Pancreas (tissue), 10 donors: ENCODE results near the gene VDAC2. TPM values are rescaled to one million over a fixed set of nuclear protein-coding genes. Genes with fewer than 3 reads are reported as not detected.

Experiments used
- ATAC-seq, 4 donors: fragments of 200-7000 bp; cut with Tn5 transposase; one replicate each; pipeline versions ENCODE4 v1.8.0 to v1.9.1; 2020; ENCODE audit warnings: mild to moderate bottlenecking in 4 of 4, moderate library complexity in 4 of 4
- DNase-seq, 6 donors: peaks; one replicate each; pipeline ENCODE4 v3.0.0-alpha.2; 2020
- FAIRE-seq: peaks from 2 replicates; lab custom pipeline; 2012; peaks lifted over from hg19 to GRCh38; lab: Jason Lieb, UNC
- H3K27ac ChIP-seq, 4 donors: fragments of 200-600 bp; sonication (generic); 1 replicate in 3 of 4; 2 replicates in 1 of 4; pipeline versions ENCODE4 v1.5.0 to v1.8.0; 2020
- H3K27me3 ChIP-seq, 4 donors: fragments of 200-600 bp; one replicate each; pipeline ENCODE4 v1.8.0; 2021
- H3K36me3 ChIP-seq, 3 donors: fragments of 200-600 bp; sonication (generic) in 1 of 3; one replicate each; pipeline versions ENCODE4 v1.5.0 to v1.8.0; 2020 to 2021
- H3K4me1 ChIP-seq, 3 donors: fragments of 200-600 bp; one replicate each; pipeline ENCODE4 v1.8.0; 2021
- H3K4me3 ChIP-seq, 4 donors: fragments of 200-600 bp; sonication (generic) in 2 of 4; one replicate each; pipeline versions ENCODE4 v1.5.0 to v1.8.0; 2020 to 2021
- H3K9me3 ChIP-seq, 4 donors: fragments of 200-600 bp; one replicate each; pipeline ENCODE4 v1.8.0; 2021
- CTCF ChIP-seq, 4 donors: fragments of 200-600 bp; sonication (generic) in 3 of 4; IDR thresholded peaks; one replicate each; pipeline versions ENCODE4 v1.5.0 to v1.8.0; 2021; ENCODE audit warnings: antibody characterized with exemption in 4 of 4
- WGBS, 2 donors: extraction: QIAGEN DNeasy Blood & Tissue Kit; methylation state at CpG; one replicate each; pipeline ENCODE4 v1.1.7; 2013; 5-methylcytosine and 5-hydroxymethylcytosine counted together
- intact Hi-C, 3 donors: fragments of 100-400 bp; cut with DNase I; formaldehyde crosslinking; loops; one replicate each; pipeline versions ENCODE4 v1.11.1 to v1.14.2; 2022
- polyA plus RNA-seq, 2 donors: library from polyadenylated mRNA; stranded (reverse); fragments of 200-250 nt; gene quantifications; one replicate each; pipeline ENCODE4 v1.2.3, GENCODE V29; 2013
- total RNA-seq, 6 donors: library from RNA; stranded (reverse); fragmentation: NEBNext Ultra II Directional in 4 of 6; extraction: Animal tissue kit (Norgen Biotek cat#: 25700) in 4 of 6; gene quantifications; one replicate each; pipeline versions ENCODE4 v1.2.1 to v1.2.4, GENCODE V29; 2021 to 2023
- donor health status: healthy with polysubstance abuse.
- donor health status: DM: no; HTN: no; CAD: no; lungs with moderate emphysema.
- donor health status: DM: no; HTN: no; CAD: no.
- donor health status: control.
- donor health status: control.
- donor health status: Bipolar disorder and iron deficiency.
- donor health status: DM: yes; HTN: yes; CAD: no.
- donor health status: DM: no; HTN: no; CAD: no.
- donor health status: DM: no; HTN: no; CAD: no.
- donor health status: DM: yes; HTN: yes; CAD: no.

The VDAC2 gene
- total and polyA plus RNA-seq, 8 donors = 56.6 to 113 (median 87.4) TPM

- peak; percentile 100 for TF ChIP-seq CTCF (IDR thresholded peaks at IDR 0.05)
- ATAC-seq (peak; percentile 72 to 87 (median 80)), DNase-seq (peak; percentile 97 to 100 (median 98)), FAIRE-seq (no peak)
- peaks cover 0 to 13% (median 7%) of the 10 kb centered on the region in 3 donors for H3K4me1 ChIP-seq
- 0% methylated on average over 59 to 76 of the region's 76 CpGs for WGBS, 2 donors
- no peaks in the 10 kb centered on the region for H3K27me3 ChIP-seq
- peaks cover 0 to 11% (median 3%) of the 10 kb centered on the region in 3 donors for H3K36me3 ChIP-seq
- H3K9me3 ChIP-seq = no peaks in the 10 kb centered on the region
- intact Hi-C loops = loop anchor here in 1 of 3 donors (10.0 kb wide), 1 partner anchor 971 kb away; no protein-coding TSS in a partner anchor
- H3K27ac ChIP-seq = peak within 1 kb of the TSS; percentile 92 to 97 (median 94)
- H3K4me3 ChIP-seq = peak within 1 kb of the TSS; percentile 60 to 91 (median 81)
Observed at GRCh38 chr10:75235375-75236177, 25.0 kb downstream of the VDAC2 start, which contains the start of gene COMTD1. Gene COMTD1, minus strand, starts transcription at chr10:75235957. Its CDS starts 29 bp downstream, at chr10:75235928.

GRCh38 chr10:75236178-75236825 lies 25.7 kb downstream of the VDAC2 start:
- no peak for TF ChIP-seq CTCF (IDR thresholded peaks at IDR 0.05)
- H3K36me3 ChIP-seq = peaks cover 0 to 11% (median 3%) of the 10 kb centered on the region in 3 donors
- 48% methylated on average over 12 of the region's 12 CpGs for WGBS, 2 donors
- intact Hi-C loops = loop anchor here in 1 of 3 donors (10.0 kb wide), 1 partner anchor 972 kb away; no protein-coding TSS in a partner anchor
- no peaks in the 10 kb centered on the region for H3K9me3 ChIP-seq
- FAIRE-seq = no peak
- peaks cover 0 to 13% (median 7%) of the 10 kb centered on the region in 3 donors for H3K4me1 ChIP-seq
- H3K4me3 ChIP-seq = peak overlapping the region in 2 of 4 donors; percentile 82 to 91
- H3K27me3 ChIP-seq = no peaks in the 10 kb centered on the region
- no peak for ATAC-seq
- peak overlapping the region in 3 of 4 donors; percentile 94 to 97 (median 95) for H3K27ac ChIP-seq
- no peak for DNase-seq

GRCh38 chr10:75238182-75239095 lies 27.8 kb downstream of the VDAC2 start:
- no peak for ATAC-seq
- DNase-seq = peak in 2 of 6 donors; percentile 39 to 74
- H3K9me3 ChIP-seq = no peaks in the 10 kb centered on the region
- intact Hi-C loops = loop anchor here in 1 of 3 donors (10.0 kb wide), 1 partner anchor 974 kb away; no protein-coding TSS in a partner anchor
- no peak overlapping the region for H3K27ac ChIP-seq
- no peaks in the 10 kb centered on the region for H3K36me3 ChIP-seq
- no peaks in the 10 kb centered on the region for H3K27me3 ChIP-seq
- H3K4me1 ChIP-seq = peaks cover 0 to 7% (median 3%) of the 10 kb centered on the region in 3 donors
- no peak overlapping the region for H3K4me3 ChIP-seq
- FAIRE-seq = no peak
- no peak for TF ChIP-seq CTCF (IDR thresholded peaks at IDR 0.05)
- 86 to 90% methylated on average over 34 to 37 of the region's 37 CpGs for WGBS, 2 donors

- DNase-seq (no peak), FAIRE-seq (no peak), ATAC-seq (no peak)
- intact Hi-C loops = loop anchor here in 1 of 3 donors (10.0 kb wide), 1 partner anchor 974 kb away; no protein-coding TSS in a partner anchor
- Histone ChIP-seq H3K9me3 (no peaks in the 10 kb centered on the region), H3K4me1 (peaks cover 0 to 4% (median 0%) of the 10 kb centered on the region in 3 donors), H3K27ac (no peak overlapping the region), H3K4me3 (no peak overlapping the region), H3K36me3 (no peaks in the 10 kb centered on the region), H3K27me3 (no peaks in the 10 kb centered on the region)
- TF ChIP-seq CTCF (IDR thresholded peaks at IDR 0.05) = no peak
- 82 to 87% methylated on average over 11 of the region's 11 CpGs for WGBS, 2 donors
Observed at GRCh38 chr10:75239096-75239790, 28.6 kb downstream of the VDAC2 start.
